Brain microvascular endothelial cell (primary cell): ENCODE data around the gene BCL2.

ENCODE experiments used
- DNase-seq: peaks from one replicate; pipeline ENCODE4 v3.0.0-alpha.2; 2020
- H3K27ac ChIP-seq: fragments of 250-450 bp; sonication (Bioruptor Pico); 2 replicates; pipeline ENCODE4 v1.5.1; 2020; ENCODE audit warnings: mild to moderate bottlenecking, moderate library complexity
- H3K27me3 ChIP-seq: fragments of 250-450 bp; sonication (Bioruptor Pico); replicated peaks from 2 replicates; pipeline ENCODE4 v1.5.1; 2020; ENCODE audit warnings: mild to moderate bottlenecking
- H3K36me3 ChIP-seq: fragments of 250-450 bp; sonication (Bioruptor Pico); replicated peaks from 2 replicates; pipeline ENCODE4 v1.5.1; 2020; ENCODE audit warnings: mild to moderate bottlenecking
- H3K4me3 ChIP-seq: 2 replicates; pipeline ENCODE4 v1.5.1; 2011; ENCODE audit warnings: low read depth, mild to moderate bottlenecking, control low read depth, low read length, moderate library complexity
- in situ Hi-C: cut with HindIII; loops from 2 replicates; pipeline ENCODE4 v1.10.0; 2017; ENCODE audit warnings: low sequenced_read_pairs, low pct_ligation_motif_present
- TF ChIP-seq, protein P1 (sequence below): IDR thresholded peaks from 2 replicates; pipeline ENCODE4 v1.5.1; 2011; ENCODE audit warnings: low read depth, mild to moderate bottlenecking, moderate library complexity, low read length, control low read depth, inconsistent platforms; ENCODE audit errors: missing control alignments

The BCL2 gene

DNA sequence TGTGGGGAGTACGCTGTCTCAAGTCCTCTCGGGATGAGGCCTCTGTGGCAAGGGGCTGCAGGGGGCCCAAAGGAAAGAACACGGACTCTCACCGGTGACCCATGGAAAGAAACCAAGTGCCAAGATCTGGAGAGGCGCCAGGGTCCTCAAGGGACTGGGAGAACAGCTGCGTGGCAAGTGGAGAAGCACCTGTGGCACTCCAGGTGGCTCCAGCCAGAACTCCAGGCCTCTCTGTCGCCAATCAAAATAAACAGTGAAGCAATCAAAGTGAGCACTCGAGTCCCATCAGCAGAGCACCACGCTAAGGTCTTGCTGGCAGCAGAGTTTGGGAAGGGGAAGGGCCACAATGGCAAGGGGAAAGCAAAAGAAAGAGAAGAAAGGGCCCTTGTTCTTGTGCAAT is 54.7 kb downstream of the BCL2 start:
- Histone ChIP-seq H3K36me3 (no peaks in the 10 kb centered on the region), H3K27ac (no peak overlapping the region), H3K27me3 (no peaks in the 10 kb centered on the region), H3K4me3 (no peak overlapping the region)
- DNase-seq: no peak
- TF ChIP-seq, protein P1, sequence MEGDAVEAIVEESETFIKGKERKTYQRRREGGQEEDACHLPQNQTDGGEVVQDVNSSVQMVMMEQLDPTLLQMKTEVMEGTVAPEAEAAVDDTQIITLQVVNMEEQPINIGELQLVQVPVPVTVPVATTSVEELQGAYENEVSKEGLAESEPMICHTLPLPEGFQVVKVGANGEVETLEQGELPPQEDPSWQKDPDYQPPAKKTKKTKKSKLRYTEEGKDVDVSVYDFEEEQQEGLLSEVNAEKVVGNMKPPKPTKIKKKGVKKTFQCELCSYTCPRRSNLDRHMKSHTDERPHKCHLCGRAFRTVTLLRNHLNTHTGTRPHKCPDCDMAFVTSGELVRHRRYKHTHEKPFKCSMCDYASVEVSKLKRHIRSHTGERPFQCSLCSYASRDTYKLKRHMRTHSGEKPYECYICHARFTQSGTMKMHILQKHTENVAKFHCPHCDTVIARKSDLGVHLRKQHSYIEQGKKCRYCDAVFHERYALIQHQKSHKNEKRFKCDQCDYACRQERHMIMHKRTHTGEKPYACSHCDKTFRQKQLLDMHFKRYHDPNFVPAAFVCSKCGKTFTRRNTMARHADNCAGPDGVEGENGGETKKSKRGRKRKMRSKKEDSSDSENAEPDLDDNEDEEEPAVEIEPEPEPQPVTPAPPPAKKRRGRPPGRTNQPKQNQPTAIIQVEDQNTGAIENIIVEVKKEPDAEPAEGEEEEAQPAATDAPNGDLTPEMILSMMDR: no peak
- in situ Hi-C loops: no loop called here

DNA sequence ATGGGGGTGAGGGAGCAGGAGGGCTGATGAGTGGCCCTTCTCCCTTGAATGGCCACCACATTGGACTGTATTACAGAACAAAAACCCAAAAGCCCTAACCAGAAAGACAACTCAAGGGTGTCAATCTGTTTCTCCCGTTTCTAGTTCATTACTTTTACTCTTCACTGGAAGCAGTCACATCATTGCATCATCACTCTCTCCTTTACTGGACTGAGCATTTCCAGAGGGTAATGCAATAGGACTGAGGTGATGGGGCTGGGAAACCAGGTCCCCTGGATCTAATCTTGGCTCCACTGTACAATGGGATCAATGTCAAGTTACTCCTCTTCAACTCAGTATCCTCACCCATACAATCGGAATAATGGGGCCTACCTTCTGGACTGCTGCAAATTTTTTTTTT is 56.1 kb downstream of the BCL2 start:
- Histone ChIP-seq H3K27me3 (no peaks in the 10 kb centered on the region), H3K4me3 (no peak overlapping the region), H3K27ac (no peak overlapping the region), H3K36me3 (no peaks in the 10 kb centered on the region)
- TF ChIP-seq, protein P1: no peak
- DNase-seq: no peak
- in situ Hi-C loops: no loop called here

DNA sequence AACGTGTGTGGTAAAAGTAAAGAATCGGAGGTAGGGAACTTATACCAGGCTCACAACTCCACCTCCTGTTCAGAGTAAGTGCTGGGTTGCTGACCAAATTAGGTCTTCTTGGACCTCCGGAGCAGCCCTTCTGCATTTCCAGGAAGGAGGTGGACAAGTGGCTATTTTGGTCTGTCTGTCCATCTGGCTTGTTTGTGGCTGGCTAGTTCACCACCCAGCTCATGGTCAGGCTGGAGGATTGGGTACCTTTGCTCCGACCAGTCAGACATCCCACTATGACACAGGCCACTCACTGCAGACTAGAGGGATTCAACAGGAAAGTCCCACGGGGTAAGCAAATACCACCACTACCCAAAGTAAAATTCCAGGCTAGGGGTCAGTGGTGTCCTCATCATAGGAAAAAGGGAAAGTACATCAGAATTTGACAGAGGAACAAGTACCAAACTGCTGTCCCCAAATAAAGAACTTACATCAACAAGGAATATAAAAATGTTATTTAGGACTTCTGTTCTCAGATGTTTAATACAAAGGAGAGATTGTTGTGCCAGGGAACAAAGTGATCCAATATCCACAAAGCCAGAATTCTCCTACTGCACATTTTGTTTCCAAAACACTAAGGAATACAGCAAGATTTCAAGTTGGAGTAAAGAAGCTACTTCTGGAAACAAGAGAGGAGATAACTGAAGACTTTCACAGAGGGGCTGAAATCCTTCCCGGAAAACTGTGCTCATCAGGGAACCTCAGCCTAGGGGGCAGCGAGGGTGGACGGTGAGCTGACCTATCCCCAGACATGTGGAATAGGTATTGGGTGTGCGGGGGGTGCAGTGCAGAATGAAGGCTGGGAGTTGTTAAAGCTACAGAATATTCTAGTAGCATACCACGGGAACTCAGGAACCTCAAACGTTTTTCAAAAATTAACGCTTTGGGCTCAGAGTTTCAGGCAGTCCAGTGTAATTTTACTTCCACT is 56.9 kb downstream of the BCL2 start:
- no peak for DNase-seq
- H3K27ac ChIP-seq: no peak overlapping the region
- no peaks in the 10 kb centered on the region for H3K27me3 ChIP-seq
- no peaks in the 10 kb centered on the region for H3K36me3 ChIP-seq
- in situ Hi-C loops: no loop called here
- TF ChIP-seq, protein P1: no peak
- no peak overlapping the region for H3K4me3 ChIP-seq

DNA sequence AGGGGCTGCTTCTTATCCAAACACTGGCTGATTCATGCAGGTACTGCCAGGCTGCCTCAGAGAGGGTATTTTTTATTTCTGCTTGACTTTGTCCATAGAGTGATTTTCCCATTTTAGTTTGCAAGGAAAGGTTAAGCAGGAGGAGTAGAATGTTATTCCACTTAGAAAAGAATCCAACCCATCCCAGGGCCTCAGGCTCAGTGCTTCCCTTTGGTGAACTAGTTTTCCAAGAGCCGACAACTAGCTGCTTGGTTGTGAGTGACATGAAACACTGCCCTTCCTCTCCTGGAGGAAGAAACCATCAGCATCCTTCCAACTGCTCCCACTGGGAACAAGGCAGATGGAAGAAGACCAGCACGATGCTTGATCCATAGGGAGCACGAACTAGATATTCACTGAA is 58.5 kb downstream of the BCL2 start:
- no peaks in the 10 kb centered on the region for H3K27me3 ChIP-seq
- no peaks in the 10 kb centered on the region for H3K36me3 ChIP-seq
- H3K27ac ChIP-seq: no peak overlapping the region
- no peak for DNase-seq
- TF ChIP-seq, protein P1: no peak
- H3K4me3 ChIP-seq: no peak overlapping the region
- in situ Hi-C loops: no loop called here

DNA sequence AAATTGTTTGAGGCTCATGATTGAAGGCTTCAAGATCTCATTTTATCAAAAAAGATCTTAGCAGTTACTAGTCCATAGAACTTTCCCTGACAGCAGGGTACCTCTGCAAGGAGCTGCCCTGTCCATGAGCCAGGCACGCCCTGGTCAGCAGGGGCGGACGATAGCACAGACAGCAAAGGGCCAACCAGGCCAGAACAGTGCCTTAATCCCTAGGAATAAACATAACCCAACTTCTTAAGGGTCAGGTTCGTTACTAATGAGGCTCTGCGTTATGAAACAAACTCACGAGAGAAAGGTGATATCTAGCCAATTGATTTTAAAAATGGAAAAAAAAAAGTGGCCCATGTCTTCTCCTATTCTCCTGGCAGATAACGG is 59.2 kb downstream of the BCL2 start:
- H3K27me3 ChIP-seq: no peaks in the 10 kb centered on the region
- H3K4me3 ChIP-seq: no peak overlapping the region
- no peaks in the 10 kb centered on the region for H3K36me3 ChIP-seq
- TF ChIP-seq, protein P1: no peak
- no peak overlapping the region for H3K27ac ChIP-seq
- no peak for DNase-seq
- in situ Hi-C loops: no loop called here
